Lower lobe of right lung (tissue), 2 donors: Measurements from ENCODE around the gene TAGLN2. TPM values are rescaled to one million over a fixed set of nuclear protein-coding genes. Genes with fewer than 3 reads are reported as not detected.

ENCODE experiments used
- ATAC-seq, 2 donors: fragments of 200-7000 bp; cut with Tn5 transposase; one replicate each; pipeline ENCODE4 v1.9.1; 2020 to 2022; ENCODE audit warnings: mild to moderate bottlenecking in 2 of 2, moderate library complexity in 2 of 2
- DNase-seq: peaks from one replicate; pipeline ENCODE4 v3.0.0-alpha.2; 2020
- H3K27ac ChIP-seq: fragments of 200-600 bp; one replicate; pipeline ENCODE4 v1.8.0; 2022
- H3K27me3 ChIP-seq: fragments of 200-600 bp; one replicate; pipeline ENCODE4 v1.8.0; 2022; ENCODE audit warnings: low read depth
- H3K36me3 ChIP-seq: fragments of 200-600 bp; one replicate; pipeline ENCODE4 v1.8.0; 2022; ENCODE audit warnings: mild to moderate bottlenecking
- H3K4me1 ChIP-seq: fragments of 200-600 bp; one replicate; pipeline ENCODE4 v1.8.0; 2022
- H3K4me3 ChIP-seq: fragments of 200-600 bp; one replicate; pipeline ENCODE4 v1.8.0; 2022; ENCODE audit warnings: mild to moderate bottlenecking
- H3K9me3 ChIP-seq: fragments of 200-600 bp; one replicate; pipeline ENCODE4 v1.8.0; 2022
- intact Hi-C: fragments of 100-400 bp; cut with DNase I; formaldehyde crosslinking; loops from one replicate; pipeline ENCODE4 v1.11.0; 2022
- total RNA-seq: library from RNA; stranded (reverse); fragmentation: NEBNext Ultra II Directional; extraction: Animal tissue kit (Norgen Biotek cat#: 25700); gene quantifications from one replicate; pipeline ENCODE4 v1.2.1, GENCODE V29; 2021
- TF ChIP-seq, protein P1 (sequence below): fragments of 200-600 bp; IDR thresholded peaks from one replicate; pipeline ENCODE4 v1.8.0; 2022; ENCODE audit warnings: antibody characterized with exemption, mild to moderate bottlenecking
- donor health status: DM: no; HTN: yes; CAD: no; lungs with severe emphysema.

Gene TAGLN2
- total RNA-seq, 1 donor from 2014 or later, result 451 TPM

DNA sequence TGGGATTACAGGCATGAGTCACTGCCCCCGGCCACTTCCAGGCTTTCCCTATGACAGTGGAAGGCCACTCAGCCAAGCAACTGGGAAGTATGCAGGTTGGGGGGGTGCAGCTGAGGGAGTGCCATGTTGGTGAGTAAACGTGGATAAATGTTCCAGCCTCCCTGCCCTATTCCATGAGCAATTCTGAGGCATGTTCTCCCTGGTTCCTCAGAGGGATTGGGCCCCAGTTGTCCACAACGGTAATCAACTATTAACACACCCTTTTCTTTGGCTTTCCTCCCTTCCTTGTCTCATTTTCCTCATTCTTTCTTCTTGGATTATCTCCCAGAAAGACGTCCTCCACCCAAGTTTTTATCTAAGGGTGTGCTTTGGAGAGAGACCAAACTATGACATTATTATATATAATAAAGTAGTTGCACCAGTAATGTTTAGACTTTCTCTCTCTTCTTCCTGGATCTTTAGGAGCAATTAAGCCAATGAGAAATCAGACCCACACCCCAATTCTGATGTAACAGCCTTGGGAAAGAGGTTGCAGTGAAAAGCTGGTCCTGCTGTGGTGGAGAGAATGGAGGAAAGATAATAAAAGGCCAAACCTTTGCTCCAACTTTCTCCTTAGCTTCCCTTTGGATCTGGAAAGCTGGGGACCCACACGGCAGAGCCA is 35.5 kb upstream of the TAGLN2 start:
- no peaks in the 10 kb centered on the region for H3K4me1 ChIP-seq
- no peak overlapping the region for H3K4me3 ChIP-seq
- no peaks in the 10 kb centered on the region for H3K27me3 ChIP-seq
- H3K36me3 ChIP-seq, result no peaks in the 10 kb centered on the region
- no peak overlapping the region for H3K27ac ChIP-seq
- no peaks in the 10 kb centered on the region for H3K9me3 ChIP-seq
- intact Hi-C loops, result no loop called here
- no peak for DNase-seq
- peak; percentile 44 to 46 for ATAC-seq
- TF ChIP-seq, protein P1, sequence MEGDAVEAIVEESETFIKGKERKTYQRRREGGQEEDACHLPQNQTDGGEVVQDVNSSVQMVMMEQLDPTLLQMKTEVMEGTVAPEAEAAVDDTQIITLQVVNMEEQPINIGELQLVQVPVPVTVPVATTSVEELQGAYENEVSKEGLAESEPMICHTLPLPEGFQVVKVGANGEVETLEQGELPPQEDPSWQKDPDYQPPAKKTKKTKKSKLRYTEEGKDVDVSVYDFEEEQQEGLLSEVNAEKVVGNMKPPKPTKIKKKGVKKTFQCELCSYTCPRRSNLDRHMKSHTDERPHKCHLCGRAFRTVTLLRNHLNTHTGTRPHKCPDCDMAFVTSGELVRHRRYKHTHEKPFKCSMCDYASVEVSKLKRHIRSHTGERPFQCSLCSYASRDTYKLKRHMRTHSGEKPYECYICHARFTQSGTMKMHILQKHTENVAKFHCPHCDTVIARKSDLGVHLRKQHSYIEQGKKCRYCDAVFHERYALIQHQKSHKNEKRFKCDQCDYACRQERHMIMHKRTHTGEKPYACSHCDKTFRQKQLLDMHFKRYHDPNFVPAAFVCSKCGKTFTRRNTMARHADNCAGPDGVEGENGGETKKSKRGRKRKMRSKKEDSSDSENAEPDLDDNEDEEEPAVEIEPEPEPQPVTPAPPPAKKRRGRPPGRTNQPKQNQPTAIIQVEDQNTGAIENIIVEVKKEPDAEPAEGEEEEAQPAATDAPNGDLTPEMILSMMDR, result no peak

DNA sequence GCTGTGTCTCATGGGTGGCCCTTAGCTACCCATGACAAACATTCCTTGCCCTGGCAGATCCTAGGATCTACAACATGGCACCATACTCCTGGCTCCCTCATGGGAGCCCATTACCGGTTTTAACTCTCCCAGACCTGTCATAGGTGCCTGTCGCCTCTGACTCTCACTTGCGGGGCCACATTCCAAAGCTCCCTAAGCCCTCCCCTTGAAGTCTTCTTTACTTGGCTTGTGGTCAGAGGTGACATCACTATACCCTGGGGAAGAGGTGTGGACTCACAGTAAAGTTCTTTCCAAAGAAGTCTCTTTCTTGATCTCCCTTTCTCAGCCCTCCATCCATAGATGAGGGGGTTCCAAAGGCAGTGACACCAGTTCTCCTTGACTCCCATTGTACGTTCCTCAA is 34.1 kb upstream of the TAGLN2 start:
- Histone ChIP-seq H3K27ac (no peak overlapping the region), H3K4me1 (no peaks in the 10 kb centered on the region), H3K9me3 (no peaks in the 10 kb centered on the region), H3K36me3 (no peaks in the 10 kb centered on the region), H3K27me3 (no peaks in the 10 kb centered on the region), H3K4me3 (no peak overlapping the region)
- DNase-seq, result no peak
- TF ChIP-seq, protein P1, result no peak
- ATAC-seq, result peak; percentile 27 to 64
- intact Hi-C loops, result no loop called here

DNA sequence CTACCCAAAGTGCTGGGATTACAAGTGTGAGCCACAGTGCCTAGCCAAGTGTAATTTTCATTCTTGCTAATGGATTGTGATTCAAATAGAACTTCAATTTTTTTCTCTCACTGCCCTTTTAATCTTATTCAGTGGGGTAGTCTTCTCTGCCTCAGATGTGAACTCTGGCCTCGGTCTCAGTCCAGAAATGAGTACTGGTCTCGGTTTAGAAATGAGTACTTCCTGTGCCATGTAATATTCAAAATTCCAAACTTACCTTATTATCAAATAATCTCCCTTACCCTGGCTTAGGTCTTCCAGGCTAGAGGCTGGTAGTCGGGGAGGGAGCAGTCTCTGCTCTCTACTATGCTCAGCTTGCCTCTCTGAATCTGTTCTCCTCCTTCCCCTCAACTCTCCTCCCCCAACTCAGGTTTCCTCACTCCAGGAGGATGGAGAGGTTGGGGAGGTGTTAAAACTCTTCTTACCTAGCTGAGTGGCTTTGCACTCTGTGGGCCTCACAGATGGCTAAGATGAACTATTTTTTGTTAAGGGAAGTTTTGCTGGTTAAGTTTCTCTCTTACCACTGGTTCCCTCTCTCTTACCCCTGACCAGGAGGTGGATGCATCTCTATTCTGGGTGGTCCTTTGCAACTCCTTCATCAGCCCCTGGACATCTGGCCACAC is 33.5 kb upstream of the TAGLN2 start:
- no peak for ATAC-seq
- no peak for DNase-seq
- H3K9me3 ChIP-seq, result no peaks in the 10 kb centered on the region
- H3K4me3 ChIP-seq, result no peak overlapping the region
- no peaks in the 10 kb centered on the region for H3K36me3 ChIP-seq
- TF ChIP-seq, protein P1, result no peak
- H3K4me1 ChIP-seq, result no peaks in the 10 kb centered on the region
- no peaks in the 10 kb centered on the region for H3K27me3 ChIP-seq
- no peak overlapping the region for H3K27ac ChIP-seq
- intact Hi-C loops, result no loop called here

DNA sequence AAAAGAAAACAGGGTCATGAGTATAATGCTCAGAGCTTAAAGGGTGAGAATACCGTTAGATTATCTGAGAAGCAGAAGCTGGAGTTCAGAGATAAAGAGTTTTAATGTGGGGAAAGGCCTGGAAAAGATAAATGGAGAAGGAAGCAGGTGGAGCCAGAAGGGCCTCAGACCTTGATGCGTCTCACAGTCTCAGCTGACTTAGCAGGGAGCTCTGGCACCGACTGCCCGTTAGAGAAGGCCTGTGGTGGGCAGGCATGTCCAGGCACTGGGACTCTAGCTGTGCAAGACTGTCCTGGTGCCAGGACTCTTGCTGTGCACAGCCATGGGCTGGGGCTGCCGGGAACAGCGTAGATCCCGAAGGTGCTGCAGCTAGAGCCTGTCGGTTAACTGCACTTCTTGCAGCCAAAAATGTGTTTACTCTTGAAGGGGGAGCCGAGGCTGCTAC is 32.5 kb upstream of the TAGLN2 start:
- intact Hi-C loops, result no loop called here

DNA sequence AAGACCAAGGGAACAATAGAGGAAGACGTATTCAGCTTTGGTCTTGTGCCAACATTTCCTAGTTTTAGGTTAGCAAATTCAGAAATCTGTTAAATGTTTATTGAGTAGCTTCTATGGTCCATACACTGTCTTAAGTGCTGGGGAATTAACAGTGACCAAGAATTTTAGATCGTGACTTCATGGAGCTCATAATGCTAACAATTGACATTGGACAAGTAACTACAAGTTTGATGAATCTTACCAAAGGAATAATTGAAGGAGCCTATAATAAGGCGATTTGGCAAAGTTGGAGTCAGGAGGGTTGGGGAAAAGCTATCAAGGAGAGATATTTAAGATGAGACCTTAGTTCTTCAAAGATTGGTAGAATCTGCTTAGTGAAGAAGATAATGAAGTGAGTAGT is 30.1 kb upstream of the TAGLN2 start:
- TF ChIP-seq, protein P1, result no peak
- Histone ChIP-seq H3K9me3 (no peaks in the 10 kb centered on the region), H3K4me1 (no peaks in the 10 kb centered on the region), H3K4me3 (no peak overlapping the region), H3K27me3 (peaks cover 3% of the 10 kb centered on the region), H3K27ac (no peak overlapping the region), H3K36me3 (no peaks in the 10 kb centered on the region)
- ATAC-seq (no peak), DNase-seq (no peak)
- intact Hi-C loops, result no loop called here

More for the DNA sequence above, 32.5 kb upstream of the TAGLN2 start:
- no peaks in the 10 kb centered on the region for H3K36me3 ChIP-seq
- H3K9me3 ChIP-seq, result no peaks in the 10 kb centered on the region
- DNase-seq, result no peak
- H3K27me3 ChIP-seq, result peaks cover 2% of the 10 kb centered on the region
- H3K4me1 ChIP-seq, result no peaks in the 10 kb centered on the region
- no peak overlapping the region for H3K4me3 ChIP-seq
- ATAC-seq, result no peak
- no peak overlapping the region for H3K27ac ChIP-seq
- TF ChIP-seq, protein P1, result no peak
